Mesendoderm (in vitro differentiated cells): ENCODE data around the gene HTT.
"Not testable (repeated sequence)": the region's sequence is repeated elsewhere in the genome, so short reads cannot be mapped to it uniquely, and the experiment has no call there.

ENCODE experiments used
- DNase-seq: peaks from one replicate; pipeline ENCODE4 v3.0.0; 2013
- H2AK5ac ChIP-seq: 2 replicates; pipeline ENCODE4 v1.6.1; 2013; ENCODE audit warnings: low read length, inconsistent platforms
- H2BK120ac ChIP-seq: 2 replicates; pipeline ENCODE4 v1.6.1; 2013; ENCODE audit warnings: low read depth, mild to moderate bottlenecking, low read length, moderate library complexity, mixed read lengths
- H2BK15ac ChIP-seq: replicated peaks from 2 replicates; pipeline ENCODE4 v1.6.1; 2013; ENCODE audit warnings: low read depth, mild to moderate bottlenecking, moderate library complexity
- H2BK5ac ChIP-seq: 2 replicates; pipeline ENCODE4 v1.6.1; 2013; ENCODE audit warnings: low read length, inconsistent platforms
- H3K18ac ChIP-seq: 2 replicates; pipeline ENCODE4 v1.6.1; 2013; ENCODE audit warnings: mild to moderate bottlenecking, low read length, mixed read lengths
- H3K23ac ChIP-seq: one replicate; pipeline ENCODE4 v1.6.1; 2013; ENCODE audit warnings: low read length
- H3K27ac ChIP-seq: 2 replicates; pipeline ENCODE4 v1.5.1; 2013; ENCODE audit warnings: low read depth, mild to moderate bottlenecking, inconsistent platforms, low read length, moderate library complexity
- H3K27me3 ChIP-seq: 2 replicates; pipeline ENCODE4 v1.6.1; 2013; ENCODE audit warnings: low read length, control low read depth, mild to moderate bottlenecking, inconsistent platforms; ENCODE audit not compliant: insufficient read depth, poor library complexity
- H3K36me3 ChIP-seq: 2 replicates; pipeline ENCODE4 v1.6.1; 2013; ENCODE audit warnings: low read length, inconsistent platforms; ENCODE audit not compliant: control insufficient read depth, insufficient read depth
- H3K4ac ChIP-seq: one replicate; pipeline ENCODE4 v1.6.1; 2013; ENCODE audit warnings: low read depth, mild to moderate bottlenecking, low read length, moderate library complexity
- H3K4me1 ChIP-seq: 2 replicates; pipeline ENCODE4 v1.6.1; 2013; ENCODE audit warnings: low read depth, low read length, inconsistent platforms; ENCODE audit not compliant: control insufficient read depth
- H3K4me2 ChIP-seq: 2 replicates; pipeline ENCODE4 v1.6.1; 2013; ENCODE audit warnings: low read length
- H3K4me3 ChIP-seq: 2 replicates; pipeline ENCODE4 v1.5.1; 2013; ENCODE audit warnings: mild to moderate bottlenecking, low read length
- H3K56ac ChIP-seq: one replicate; pipeline ENCODE4 v1.6.1; 2013; ENCODE audit warnings: low read length
- H3K79me1 ChIP-seq: 2 replicates; pipeline ENCODE4 v1.6.1; 2013; ENCODE audit warnings: low read length, inconsistent platforms
- H3K79me2 ChIP-seq: 2 replicates; pipeline ENCODE4 v1.6.1; 2013; ENCODE audit warnings: mild to moderate bottlenecking, low read length; ENCODE audit not compliant: control insufficient read depth, insufficient read depth
- H3K9ac ChIP-seq: 2 replicates; pipeline ENCODE4 v1.6.1; 2013; ENCODE audit warnings: low read length, inconsistent platforms
- H4K5ac ChIP-seq: one replicate; pipeline ENCODE4 v1.6.1; 2013; ENCODE audit warnings: low read length
- H4K8ac ChIP-seq: one replicate; pipeline ENCODE4 v1.6.1; 2013; ENCODE audit warnings: low read depth, mild to moderate bottlenecking, control low read depth, low read length, moderate library complexity
- WGBS: extraction: QIAGEN DNeasy Blood & Tissue Kit; methylation state at CpG from one replicate; pipeline ENCODE4 v1.1.7; 2013; ENCODE audit warnings: low lambda C conversion rate, missing lambda C conversion rate; ENCODE audit not compliant: insufficient coverage; ENCODE audit errors: extremely low coverage; 5-methylcytosine and 5-hydroxymethylcytosine counted together

The HTT gene

GRCh38 chr4:3145234-3145924, 70.9 kb downstream of the HTT start:
- H3K18ac ChIP-seq: no peak overlapping the region
- no peak overlapping the region for H3K4me3 ChIP-seq
- H3K27ac ChIP-seq: no peak overlapping the region
- no peak overlapping the region for H3K4ac ChIP-seq
- H3K79me2 ChIP-seq: no peaks in the 10 kb centered on the region
- H3K9ac ChIP-seq: no peak overlapping the region
- no peak overlapping the region for H2AK5ac ChIP-seq
- peaks cover 10% of the 10 kb centered on the region for H3K36me3 ChIP-seq
- DNase-seq: no peak
- no peak overlapping the region for H3K23ac ChIP-seq
- no peaks in the 10 kb centered on the region for H3K79me1 ChIP-seq
- no peak overlapping the region for H3K4me2 ChIP-seq
- no peaks in the 10 kb centered on the region for H3K4me1 ChIP-seq
- no peak overlapping the region for H2BK5ac ChIP-seq
- no peak overlapping the region for H2BK15ac ChIP-seq
- no peak overlapping the region for H4K8ac ChIP-seq
- H3K27me3 ChIP-seq: no peaks in the 10 kb centered on the region
- no peak overlapping the region for H4K5ac ChIP-seq
- H3K56ac ChIP-seq: no peak overlapping the region
- WGBS: no CpG with 5 or more reads among the region's 2 CpGs
- no peak overlapping the region for H2BK120ac ChIP-seq

GRCh38 chr4:3148926-3149325, 74.4 kb downstream of the HTT start:
- H3K36me3 ChIP-seq: peaks cover 15% of the 10 kb centered on the region
- no peak overlapping the region for H3K18ac ChIP-seq
- no peak overlapping the region for H3K27ac ChIP-seq
- no peaks in the 10 kb centered on the region for H3K79me1 ChIP-seq
- no peak overlapping the region for H3K4ac ChIP-seq
- no peak for DNase-seq
- no peak overlapping the region for H3K56ac ChIP-seq
- no peak overlapping the region for H3K9ac ChIP-seq
- H3K4me1 ChIP-seq: no peaks in the 10 kb centered on the region
- H3K27me3 ChIP-seq: no peaks in the 10 kb centered on the region
- no peaks in the 10 kb centered on the region for H3K79me2 ChIP-seq
- no peak overlapping the region for H4K8ac ChIP-seq
- H3K4me2 ChIP-seq: no peak overlapping the region
- no peak overlapping the region for H2BK15ac ChIP-seq
- no peak overlapping the region for H2BK120ac ChIP-seq
- H4K5ac ChIP-seq: no peak overlapping the region
- H3K23ac ChIP-seq: no peak overlapping the region
- no peak overlapping the region for H2AK5ac ChIP-seq
- no peak overlapping the region for H2BK5ac ChIP-seq
- H3K4me3 ChIP-seq: no peak overlapping the region

GRCh38 chr4:3151238-3151637, 76.8 kb downstream of the HTT start:
- not testable (repeated sequence) for H3K56ac ChIP-seq, H3K9ac ChIP-seq, H3K4me2 ChIP-seq, H3K4ac ChIP-seq, H3K79me1 ChIP-seq, H2BK5ac ChIP-seq, H3K27ac ChIP-seq, H3K4me3 ChIP-seq, H2BK120ac ChIP-seq, H3K23ac ChIP-seq, H2AK5ac ChIP-seq, H3K18ac ChIP-seq, H4K5ac ChIP-seq, H4K8ac ChIP-seq, H2BK15ac ChIP-seq, H3K27me3 ChIP-seq, H3K4me1 ChIP-seq, H3K79me2 ChIP-seq
- no CpG with 5 or more reads among the region's 1 CpG for WGBS
- peak; percentile 12 for DNase-seq
- peaks cover 16% of the 10 kb centered on the region for H3K36me3 ChIP-seq

GRCh38 chr4:3157366-3157765, 82.9 kb downstream of the HTT start:
- H3K18ac ChIP-seq: no peak overlapping the region
- no peak overlapping the region for H2BK15ac ChIP-seq
- WGBS: no CpG with 5 or more reads among the region's 4 CpGs
- no peaks in the 10 kb centered on the region for H3K27me3 ChIP-seq
- H2BK5ac ChIP-seq: no peak overlapping the region
- no peak overlapping the region for H2AK5ac ChIP-seq
- H3K79me2 ChIP-seq: no peaks in the 10 kb centered on the region
- no peaks in the 10 kb centered on the region for H3K79me1 ChIP-seq
- H3K23ac ChIP-seq: no peak overlapping the region
- no peak overlapping the region for H4K5ac ChIP-seq
- DNase-seq: no peak
- H3K4me3 ChIP-seq: no peak overlapping the region
- no peak overlapping the region for H4K8ac ChIP-seq
- no peak overlapping the region for H3K4ac ChIP-seq
- no peak overlapping the region for H2BK120ac ChIP-seq
- H3K9ac ChIP-seq: no peak overlapping the region
- H3K36me3 ChIP-seq: peaks cover 10% of the 10 kb centered on the region
- H3K27ac ChIP-seq: no peak overlapping the region
- no peak overlapping the region for H3K56ac ChIP-seq
- no peak overlapping the region for H3K4me2 ChIP-seq
- H3K4me1 ChIP-seq: no peaks in the 10 kb centered on the region

GRCh38 chr4:3158841-3159240, 84.4 kb downstream of the HTT start:
- Histone ChIP-seq H3K18ac (no peak overlapping the region), H3K4me2 (no peak overlapping the region), H3K56ac (no peak overlapping the region), H2BK15ac (no peak overlapping the region), H2BK5ac (no peak overlapping the region), H2AK5ac (no peak overlapping the region), H3K9ac (no peak overlapping the region), H4K5ac (no peak overlapping the region), H2BK120ac (no peak overlapping the region), H3K4me1 (no peaks in the 10 kb centered on the region), H3K79me1 (no peaks in the 10 kb centered on the region), H3K4me3 (no peak overlapping the region), H3K79me2 (no peaks in the 10 kb centered on the region), H3K23ac (no peak overlapping the region), H3K36me3 (peaks cover 5% of the 10 kb centered on the region), H3K27me3 (no peaks in the 10 kb centered on the region), H3K27ac (no peak overlapping the region), H3K4ac (no peak overlapping the region), H4K8ac (no peak overlapping the region)
- no CpG with 5 or more reads among the region's 7 CpGs for WGBS
- DNase-seq: no peak

GRCh38 chr4:3160438-3160837, 86.0 kb downstream of the HTT start:
- Histone ChIP-seq H3K4me2 (no peak overlapping the region), H2BK120ac (no peak overlapping the region), H2BK15ac (no peak overlapping the region), H3K23ac (no peak overlapping the region), H3K4me3 (no peak overlapping the region), H3K4me1 (no peaks in the 10 kb centered on the region), H3K27ac (no peak overlapping the region), H3K4ac (no peak overlapping the region), H3K56ac (no peak overlapping the region), H4K8ac (no peak overlapping the region), H2AK5ac (no peak overlapping the region), H3K36me3 (peaks cover 3% of the 10 kb centered on the region), H3K79me1 (no peaks in the 10 kb centered on the region), H4K5ac (no peak overlapping the region), H3K79me2 (no peaks in the 10 kb centered on the region), H3K9ac (no peak overlapping the region), H3K18ac (no peak overlapping the region), H3K27me3 (no peaks in the 10 kb centered on the region), H2BK5ac (no peak overlapping the region)
- no CpG with 5 or more reads among the region's 7 CpGs for WGBS
- DNase-seq: no peak
